HEK293T (cell line): ENCODE results near the gene ID1.
A peak's percentile ranks its signal among the peaks of the same experiment; 100 is the strongest.
"Not testable (repeated sequence)": the region's sequence is repeated elsewhere in the genome, so short reads cannot be mapped to it uniquely, and the experiment has no call there.

Source experiments
- CTCF ChIA-PET: fragments of 350-600 bp; formaldehyde crosslinking; extraction: SDS; loops from one replicate; lab custom pipeline; 2021; ENCODE audit warnings: antibody characterized with exemption, inconsistent platforms; lab: Yijun Ruan, JAX
- POLR2A ChIA-PET: fragments of 350-600 bp; formaldehyde crosslinking; extraction: SDS; loops from one replicate; lab custom pipeline; 2020; ENCODE audit warnings: antibody characterized with exemption, inconsistent platforms; lab: Yijun Ruan, JAX
- DNase-seq: peaks from one replicate; pipeline ENCODE4 v3.0.0; 2012; ENCODE audit warnings: mixed read lengths; ENCODE audit errors: extremely low spot score
- ARNT ChIP-seq: fragments of 450-650 bp; IDR thresholded peaks from 2 replicates; pipeline ENCODE4 v1.6.1; 2017; ENCODE audit warnings: mild to moderate bottlenecking
- BHLHE40 ChIP-seq: fragments of 450-650 bp; IDR thresholded peaks from 2 replicates; pipeline ENCODE4 v1.6.1; 2016; ENCODE audit warnings: mild to moderate bottlenecking, moderate library complexity, borderline replicate concordance
- CTBP1 ChIP-seq: fragments of 450-650 bp; IDR thresholded peaks from 2 replicates; pipeline ENCODE4 v1.6.1; 2016; ENCODE audit warnings: borderline replicate concordance
- ELF4 ChIP-seq: fragments of 450-650 bp; IDR thresholded peaks from 2 replicates; pipeline ENCODE4 v1.6.1; 2017; ENCODE audit warnings: antibody characterized with exemption
- FOXA1 ChIP-seq: fragments of 450-650 bp; IDR thresholded peaks from 2 replicates; pipeline ENCODE4 v1.6.1; 2016; ENCODE audit warnings: mild to moderate bottlenecking
- FOXK2 ChIP-seq: fragments of 450-650 bp; IDR thresholded peaks from 2 replicates; pipeline ENCODE4 v1.6.1; 2016; ENCODE audit warnings: mild to moderate bottlenecking
- FOXM1 ChIP-seq: fragments of 450-650 bp; IDR thresholded peaks from 2 replicates; pipeline ENCODE4 v1.6.1; 2017; ENCODE audit warnings: mild to moderate bottlenecking, borderline replicate concordance
- HDGF ChIP-seq: fragments of 450-650 bp; IDR thresholded peaks from 2 replicates; pipeline ENCODE4 v1.6.1; 2017; ENCODE audit warnings: antibody characterized with exemption, borderline replicate concordance
- L3MBTL2 ChIP-seq: fragments of 450-650 bp; conservative IDR thresholded peaks from 2 replicates; pipeline ENCODE4 v1.6.1; 2016; ENCODE audit warnings: mild to moderate bottlenecking
- LEF1 ChIP-seq: fragments of 450-650 bp; IDR thresholded peaks from 2 replicates; pipeline ENCODE4 v1.6.1; 2017; ENCODE audit warnings: mild to moderate bottlenecking, borderline replicate concordance
- NFRKB ChIP-seq: fragments of 450-650 bp; IDR thresholded peaks from 2 replicates; pipeline ENCODE4 v1.6.1; 2016; ENCODE audit warnings: mild to moderate bottlenecking, moderate library complexity
- SP1 ChIP-seq: fragments of 450-650 bp; IDR thresholded peaks from 2 replicates; pipeline ENCODE4 v1.6.1; 2017
- SUZ12 ChIP-seq: fragments of 450-650 bp; IDR thresholded peaks from 2 replicates; pipeline ENCODE4 v1.6.1; 2016; ENCODE audit warnings: mild to moderate bottlenecking
- TARDBP ChIP-seq: fragments of 450-650 bp; IDR thresholded peaks from 2 replicates; pipeline ENCODE4 v1.6.1; 2016
- ZNF384 ChIP-seq: fragments of 450-650 bp; IDR thresholded peaks from 2 replicates; pipeline ENCODE4 v1.6.1; 2016
- TF ChIP-seq, protein P1 (sequence below): fragments of 450-650 bp; IDR thresholded peaks from 2 replicates; pipeline ENCODE4 v1.6.1; 2016

The ID1 gene

DNA sequence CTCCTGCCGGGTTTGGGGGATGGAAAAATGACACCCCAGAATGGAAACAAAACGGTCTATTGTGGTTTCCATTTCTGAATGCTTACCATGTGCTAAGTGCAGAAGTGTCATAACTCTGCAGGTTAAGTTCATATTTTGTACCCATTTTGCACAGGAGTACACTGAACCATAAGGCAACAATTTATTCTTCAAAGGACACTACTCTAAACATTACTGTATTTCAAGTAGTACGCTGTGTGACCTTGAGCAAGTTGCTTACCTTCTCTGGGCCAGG lies 9.8 kb upstream of the ID1 start:
- no peak for DNase-seq
- CTCF ChIA-PET: interaction anchor here (1.8 kb wide), 1 partner anchor 17 kb away, joined by 8 read pairs; no protein-coding TSS in a partner anchor
- TF ChIP-seq ZNF384: no peak
- TF ChIP-seq FOXA1: no peak
- TF ChIP-seq ARNT: no peak
- no peak for TF ChIP-seq SP1
- TF ChIP-seq TARDBP: no peak
- TF ChIP-seq HDGF: no peak
- no peak for TF ChIP-seq CTBP1
- TF ChIP-seq L3MBTL2: no peak
- no peak for TF ChIP-seq FOXK2
- no peak for TF ChIP-seq ELF4
- TF ChIP-seq, protein P1, sequence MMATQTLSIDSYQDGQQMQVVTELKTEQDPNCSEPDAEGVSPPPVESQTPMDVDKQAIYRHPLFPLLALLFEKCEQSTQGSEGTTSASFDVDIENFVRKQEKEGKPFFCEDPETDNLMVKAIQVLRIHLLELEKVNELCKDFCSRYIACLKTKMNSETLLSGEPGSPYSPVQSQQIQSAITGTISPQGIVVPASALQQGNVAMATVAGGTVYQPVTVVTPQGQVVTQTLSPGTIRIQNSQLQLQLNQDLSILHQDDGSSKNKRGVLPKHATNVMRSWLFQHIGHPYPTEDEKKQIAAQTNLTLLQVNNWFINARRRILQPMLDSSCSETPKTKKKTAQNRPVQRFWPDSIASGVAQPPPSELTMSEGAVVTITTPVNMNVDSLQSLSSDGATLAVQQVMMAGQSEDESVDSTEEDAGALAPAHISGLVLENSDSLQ: no peak
- TF ChIP-seq SUZ12: no peak
- TF ChIP-seq NFRKB: no peak
- TF ChIP-seq FOXM1: no peak
- TF ChIP-seq BHLHE40: no peak
- no peak for TF ChIP-seq LEF1
- POLR2A ChIA-PET: interaction anchor here (1.4 kb wide), 1 partner anchor 10 kb away, joined by 12 read pairs; the partner anchor contains the start of gene ID1

DNA sequence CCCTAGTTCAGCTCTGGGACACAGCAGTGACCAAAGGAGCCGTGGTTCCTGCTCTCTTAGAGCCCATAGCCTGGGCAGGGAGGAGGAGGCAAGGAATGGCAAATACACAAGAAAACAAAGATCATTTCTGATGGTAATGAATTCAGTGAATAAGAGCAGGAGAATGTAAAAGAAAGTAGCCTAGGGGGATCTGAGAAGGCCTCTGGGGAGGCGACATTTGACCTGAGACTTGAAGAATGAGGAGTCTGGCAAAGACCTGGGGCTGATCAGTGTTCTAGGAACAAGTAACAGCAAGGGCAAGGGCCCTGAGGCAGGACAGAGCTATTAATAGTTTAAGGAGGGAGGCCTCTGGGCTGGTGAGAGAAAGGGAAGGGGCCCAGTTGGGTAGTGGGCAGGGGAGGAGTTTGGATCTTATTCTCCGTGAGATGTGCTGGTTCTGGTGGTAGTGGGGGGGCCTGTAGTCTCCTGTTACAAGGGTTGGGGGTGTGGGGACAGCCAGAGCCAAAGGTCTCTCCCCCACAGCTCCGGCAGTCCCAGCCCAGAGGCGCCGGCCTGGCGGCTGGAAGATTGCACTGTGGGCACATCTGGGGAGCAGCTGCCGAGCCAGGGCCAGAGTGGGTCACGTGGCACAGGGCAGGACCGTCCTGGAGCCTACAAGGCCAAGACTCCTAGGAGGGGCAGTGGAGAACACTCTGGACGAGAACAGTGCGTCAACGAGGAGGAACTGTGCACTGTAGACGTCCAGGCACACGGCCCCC lies 9.3 kb upstream of the ID1 start:
- ChIA-PET CTCF (interaction anchor here (1.8 kb wide), 1 partner anchor 16 kb away, joined by 8 read pairs; no protein-coding TSS in a partner anchor), POLR2A (interaction anchor here (1.0 to 1.4 kb wide), 2 partner anchors 9 to 12 kb away, joined by 3 to 12 read pairs; partner anchors contain the start of gene ID1)
- no peak for TF ChIP-seq ELF4
- no peak for TF ChIP-seq FOXK2
- TF ChIP-seq SP1: no peak
- TF ChIP-seq NFRKB: no peak
- DNase-seq: no peak

DNA sequence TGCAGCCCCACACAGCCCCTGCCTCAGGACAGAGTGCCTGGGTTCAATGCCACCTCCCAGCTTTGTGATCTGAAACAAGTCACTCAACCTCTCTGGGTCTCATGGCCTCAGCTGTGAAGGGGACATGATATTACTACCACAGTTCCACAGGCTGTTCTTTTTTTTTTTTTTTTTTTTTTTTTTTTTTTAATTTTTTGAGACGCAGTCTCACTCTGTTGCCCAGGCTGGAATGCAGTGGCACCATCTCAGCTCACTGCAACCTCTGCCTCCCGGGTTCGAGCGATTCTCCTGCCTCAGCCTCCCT lies 8.7 kb upstream of the ID1 start:
- DNase-seq: not testable (repeated sequence)
- TF ChIP-seq ZNF384: peak; percentile 34; the same call in 1 of the 2 replicates
- ChIA-PET POLR2A (interaction anchor here (1.0 to 1.4 kb wide), 2 partner anchors 8 to 12 kb away, joined by 3 to 12 read pairs; partner anchors contain the start of gene ID1), CTCF (interaction anchor here (1.8 kb wide), 1 partner anchor 16 kb away, joined by 8 read pairs; no protein-coding TSS in a partner anchor)

DNA sequence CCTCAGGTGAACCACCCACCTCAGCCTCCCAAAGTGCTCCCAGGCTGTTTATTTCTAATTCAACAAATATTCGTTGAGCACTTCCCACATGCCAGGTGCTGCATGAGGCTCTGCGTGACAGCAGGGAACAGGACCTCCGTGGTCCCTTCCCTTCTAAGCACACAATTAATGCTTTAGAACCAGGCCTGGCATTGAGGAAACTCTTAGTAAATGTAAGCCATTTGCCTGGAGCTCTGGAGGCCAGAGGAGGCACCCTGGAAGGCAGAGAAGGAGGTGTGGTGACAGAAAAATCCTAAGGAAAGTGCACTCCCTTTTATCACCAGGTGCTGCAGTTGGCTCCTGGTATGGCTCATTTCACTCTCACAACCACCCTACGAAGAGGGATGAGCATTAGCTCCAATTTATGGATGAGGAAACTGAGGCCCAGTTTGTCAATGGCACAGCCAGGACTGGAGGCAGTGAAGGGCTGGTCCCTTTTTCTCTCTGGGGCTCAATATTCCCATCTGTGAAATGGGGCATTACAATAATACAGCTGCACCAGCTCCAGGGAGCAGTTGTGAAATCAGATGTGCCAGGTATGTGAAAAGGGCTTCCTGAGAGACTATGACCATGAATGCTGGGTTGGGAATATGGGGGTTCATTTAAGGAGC lies 8.1 kb upstream of the ID1 start:
- CTCF ChIA-PET: interaction anchor here (1.8 kb wide), 1 partner anchor 15 kb away, joined by 8 read pairs; no protein-coding TSS in a partner anchor
- DNase-seq: no peak
- POLR2A ChIA-PET: interaction anchor here (1.4 kb wide), 1 partner anchor 8 kb away, joined by 12 read pairs; the partner anchor contains the start of gene ID1
- TF ChIP-seq ZNF384: no peak
- TF ChIP-seq TARDBP: no peak
- TF ChIP-seq LEF1: no peak
- no peak for TF ChIP-seq NFRKB
- TF ChIP-seq FOXK2: no peak
- TF ChIP-seq FOXA1: no peak
- no peak for TF ChIP-seq FOXM1
- TF ChIP-seq CTBP1: no peak
- TF ChIP-seq L3MBTL2: no peak

DNA sequence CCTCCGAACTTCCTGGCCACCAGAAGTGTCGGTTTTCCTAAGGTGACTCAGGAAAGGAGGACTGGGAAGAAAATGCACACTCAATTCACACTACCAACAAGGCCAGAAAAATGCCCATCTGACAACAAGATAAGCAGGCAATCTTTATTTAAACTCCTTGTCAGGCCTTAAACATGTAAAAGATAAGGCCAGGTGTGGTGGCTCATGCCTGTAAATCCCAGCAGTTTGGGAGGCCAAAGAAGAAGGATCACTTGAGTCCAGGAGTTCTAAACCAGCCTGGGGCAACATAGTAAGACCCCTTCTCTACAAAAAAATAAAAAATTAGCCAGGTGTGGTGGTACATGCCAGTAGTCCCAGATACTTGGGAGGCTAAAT lies 7.6 kb upstream of the ID1 start:
- no peak for DNase-seq
- ChIA-PET POLR2A (no interaction called here), CTCF (no interaction called here)
- no peak for TF ChIP-seq L3MBTL2
- TF ChIP-seq, protein P1: no peak
- no peak for TF ChIP-seq FOXK2
- no peak for TF ChIP-seq ELF4
- no peak for TF ChIP-seq SP1
- TF ChIP-seq ZNF384: no peak
- TF ChIP-seq NFRKB: no peak
- TF ChIP-seq BHLHE40: no peak
- no peak for TF ChIP-seq TARDBP
- no peak for TF ChIP-seq CTBP1

DNA sequence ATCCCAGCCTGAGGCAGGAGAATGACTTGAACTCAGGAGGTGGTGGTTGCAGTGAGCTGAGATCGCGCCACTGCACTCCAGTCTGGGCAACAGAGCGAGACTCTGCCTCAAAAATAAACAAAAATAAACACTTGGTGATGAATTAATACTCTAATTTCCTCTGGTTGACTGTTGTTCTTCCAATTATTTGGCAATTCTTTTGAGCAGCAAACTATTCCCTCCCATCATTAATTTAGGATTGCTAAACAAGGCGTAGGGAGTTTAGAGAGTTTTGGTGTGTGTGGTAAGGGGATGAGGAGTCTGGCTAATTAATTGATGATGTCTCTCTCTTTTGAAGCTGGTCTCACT lies 2.7 kb upstream of the ID1 start:
- POLR2A ChIA-PET: interaction anchor here (1.0 to 12.0 kb wide), 2 partner anchors 10 to 32 kb away, joined by 3 to 260 read pairs; no protein-coding TSS in a partner anchor
- no peak for DNase-seq
- CTCF ChIA-PET: interaction anchor here (0.8 to 2.4 kb wide), 6 partner anchors 10 to 45 kb away, joined by 3 to 20 read pairs (median 4); no protein-coding TSS in a partner anchor
- no peak for TF ChIP-seq BHLHE40
- TF ChIP-seq L3MBTL2: no peak
- no peak for TF ChIP-seq ELF4
- no peak for TF ChIP-seq CTBP1
